ENCODE data around the gene CDK14.

CDK14 gene

DNA sequence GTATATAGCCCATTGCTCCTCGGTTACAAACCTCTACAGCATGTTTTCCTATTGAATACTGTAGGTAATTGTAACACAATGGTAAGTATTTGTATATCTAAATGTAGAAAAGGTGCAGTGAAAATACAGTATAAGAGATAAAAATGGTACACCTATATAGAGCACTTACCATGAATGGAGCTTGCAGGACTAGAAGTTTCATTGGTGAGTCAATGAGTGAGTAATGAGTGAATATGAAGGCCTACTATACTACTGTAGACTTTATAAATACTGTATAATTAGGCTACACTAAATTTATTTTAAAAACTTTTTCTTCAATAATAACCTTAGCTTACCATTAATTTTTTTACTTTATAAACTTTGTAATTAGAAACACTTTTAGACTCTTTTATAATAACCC lies 239.7 kb downstream of the CDK14 start:
- DNase-seq (ENCODE audit: low read depth in 1 of 2, low spot score in 1 of 2), result no peak
- TF ChIP-seq, protein P1, sequence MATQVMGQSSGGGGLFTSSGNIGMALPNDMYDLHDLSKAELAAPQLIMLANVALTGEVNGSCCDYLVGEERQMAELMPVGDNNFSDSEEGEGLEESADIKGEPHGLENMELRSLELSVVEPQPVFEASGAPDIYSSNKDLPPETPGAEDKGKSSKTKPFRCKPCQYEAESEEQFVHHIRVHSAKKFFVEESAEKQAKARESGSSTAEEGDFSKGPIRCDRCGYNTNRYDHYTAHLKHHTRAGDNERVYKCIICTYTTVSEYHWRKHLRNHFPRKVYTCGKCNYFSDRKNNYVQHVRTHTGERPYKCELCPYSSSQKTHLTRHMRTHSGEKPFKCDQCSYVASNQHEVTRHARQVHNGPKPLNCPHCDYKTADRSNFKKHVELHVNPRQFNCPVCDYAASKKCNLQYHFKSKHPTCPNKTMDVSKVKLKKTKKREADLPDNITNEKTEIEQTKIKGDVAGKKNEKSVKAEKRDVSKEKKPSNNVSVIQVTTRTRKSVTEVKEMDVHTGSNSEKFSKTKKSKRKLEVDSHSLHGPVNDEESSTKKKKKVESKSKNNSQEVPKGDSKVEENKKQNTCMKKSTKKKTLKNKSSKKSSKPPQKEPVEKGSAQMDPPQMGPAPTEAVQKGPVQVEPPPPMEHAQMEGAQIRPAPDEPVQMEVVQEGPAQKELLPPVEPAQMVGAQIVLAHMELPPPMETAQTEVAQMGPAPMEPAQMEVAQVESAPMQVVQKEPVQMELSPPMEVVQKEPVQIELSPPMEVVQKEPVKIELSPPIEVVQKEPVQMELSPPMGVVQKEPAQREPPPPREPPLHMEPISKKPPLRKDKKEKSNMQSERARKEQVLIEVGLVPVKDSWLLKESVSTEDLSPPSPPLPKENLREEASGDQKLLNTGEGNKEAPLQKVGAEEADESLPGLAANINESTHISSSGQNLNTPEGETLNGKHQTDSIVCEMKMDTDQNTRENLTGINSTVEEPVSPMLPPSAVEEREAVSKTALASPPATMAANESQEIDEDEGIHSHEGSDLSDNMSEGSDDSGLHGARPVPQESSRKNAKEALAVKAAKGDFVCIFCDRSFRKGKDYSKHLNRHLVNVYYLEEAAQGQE (IDR thresholded peaks at IDR 0.05; ENCODE audit: insufficient replicate concordance, low read depth), result no peak
- TF ChIP-seq, protein P2, sequence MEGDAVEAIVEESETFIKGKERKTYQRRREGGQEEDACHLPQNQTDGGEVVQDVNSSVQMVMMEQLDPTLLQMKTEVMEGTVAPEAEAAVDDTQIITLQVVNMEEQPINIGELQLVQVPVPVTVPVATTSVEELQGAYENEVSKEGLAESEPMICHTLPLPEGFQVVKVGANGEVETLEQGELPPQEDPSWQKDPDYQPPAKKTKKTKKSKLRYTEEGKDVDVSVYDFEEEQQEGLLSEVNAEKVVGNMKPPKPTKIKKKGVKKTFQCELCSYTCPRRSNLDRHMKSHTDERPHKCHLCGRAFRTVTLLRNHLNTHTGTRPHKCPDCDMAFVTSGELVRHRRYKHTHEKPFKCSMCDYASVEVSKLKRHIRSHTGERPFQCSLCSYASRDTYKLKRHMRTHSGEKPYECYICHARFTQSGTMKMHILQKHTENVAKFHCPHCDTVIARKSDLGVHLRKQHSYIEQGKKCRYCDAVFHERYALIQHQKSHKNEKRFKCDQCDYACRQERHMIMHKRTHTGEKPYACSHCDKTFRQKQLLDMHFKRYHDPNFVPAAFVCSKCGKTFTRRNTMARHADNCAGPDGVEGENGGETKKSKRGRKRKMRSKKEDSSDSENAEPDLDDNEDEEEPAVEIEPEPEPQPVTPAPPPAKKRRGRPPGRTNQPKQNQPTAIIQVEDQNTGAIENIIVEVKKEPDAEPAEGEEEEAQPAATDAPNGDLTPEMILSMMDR (IDR thresholded peaks at IDR 0.05; ENCODE audit: insufficient read depth, low read length), result no peak
- TF ChIP-seq SPI1 (IDR thresholded peaks at IDR 0.05; ENCODE audit: borderline replicate concordance, low read depth), result no peak
- TF ChIP-seq GABPA (IDR thresholded peaks at IDR 0.05; ENCODE audit: low read depth), result no peak
- no peak for TF ChIP-seq POLR2AphosphoS5 (IDR thresholded peaks at IDR 0.05; ENCODE audit: low read depth)
- H3K27me3 ChIP-seq (ENCODE audit: insufficient read depth, poor library complexity, severe bottlenecking), result no peaks in the 10 kb centered on the region
- no peak overlapping the region for H3K4me3 ChIP-seq (replicated peaks; ENCODE audit: insufficient read depth, low read length)
- no peak overlapping the region for H3K27ac ChIP-seq (replicated peaks)

DNA sequence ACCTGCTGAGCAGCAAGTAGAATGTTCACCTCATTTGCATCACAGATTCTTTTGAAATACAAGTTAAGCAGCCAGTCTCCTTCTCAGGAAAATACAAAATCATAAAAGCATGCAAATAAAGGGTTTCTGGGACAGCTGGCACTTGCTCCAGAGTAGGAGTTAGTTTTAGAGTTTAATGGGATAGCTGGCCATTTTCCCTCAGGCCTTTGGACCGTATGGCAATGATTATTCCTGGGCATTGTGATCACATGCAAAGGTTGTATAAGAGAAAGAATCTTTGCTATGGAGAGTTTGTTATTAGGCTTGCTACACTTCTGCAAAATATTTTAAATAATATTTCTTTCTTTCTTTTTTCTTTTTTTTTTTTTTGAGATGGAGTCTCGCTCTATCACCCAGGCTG lies 240.8 kb downstream of the CDK14 start:
- no peak for DNase-seq (ENCODE audit: low read depth in 1 of 2, low spot score in 1 of 2)
- Histone ChIP-seq H3K27ac (replicated peaks) (no peak overlapping the region), H3K27me3 (ENCODE audit: insufficient read depth, poor library complexity, severe bottlenecking) (no peaks in the 10 kb centered on the region), H3K4me3 (replicated peaks; ENCODE audit: insufficient read depth, low read length) (no peak overlapping the region)
- TF ChIP-seq, protein P1 (IDR thresholded peaks at IDR 0.05; ENCODE audit: insufficient replicate concordance, low read depth), result no peak
- TF ChIP-seq, protein P2 (IDR thresholded peaks at IDR 0.05; ENCODE audit: insufficient read depth, low read length), result no peak
- TF ChIP-seq GABPA (IDR thresholded peaks at IDR 0.05; ENCODE audit: low read depth), result no peak

DNA sequence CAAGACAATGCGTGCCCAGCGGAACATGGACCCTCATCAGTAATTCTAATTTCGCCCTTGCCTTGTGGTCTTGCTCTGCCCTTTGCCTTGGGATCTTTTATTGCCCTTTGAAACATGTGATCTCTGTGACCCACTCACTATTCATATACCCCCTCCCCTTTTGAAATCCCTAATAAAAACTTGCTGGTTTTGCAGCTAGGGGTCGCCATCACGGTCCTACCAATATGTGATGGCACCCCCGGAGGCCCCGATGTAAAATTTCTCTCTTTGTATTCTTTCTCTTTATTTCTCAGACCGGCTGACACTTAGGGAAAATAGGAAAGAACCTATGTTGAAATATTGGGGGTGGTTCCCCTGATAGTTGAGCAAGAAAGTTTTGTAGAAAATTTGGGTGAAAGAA lies 242.7 kb downstream of the CDK14 start:
- TF ChIP-seq, protein P2 (IDR thresholded peaks at IDR 0.05; ENCODE audit: insufficient read depth, low read length), result no peak
- TF ChIP-seq SPI1 (IDR thresholded peaks at IDR 0.05; ENCODE audit: borderline replicate concordance, low read depth), result no peak
- no peak for TF ChIP-seq GABPA (IDR thresholded peaks at IDR 0.05; ENCODE audit: low read depth)
- no peak for TF ChIP-seq POLR2AphosphoS5 (IDR thresholded peaks at IDR 0.05; ENCODE audit: low read depth)
- TF ChIP-seq, protein P1 (IDR thresholded peaks at IDR 0.05; ENCODE audit: insufficient replicate concordance, low read depth), result no peak
- Histone ChIP-seq H3K27ac (replicated peaks) (no peak overlapping the region), H3K27me3 (ENCODE audit: insufficient read depth, poor library complexity, severe bottlenecking) (no peaks in the 10 kb centered on the region), H3K4me3 (replicated peaks; ENCODE audit: insufficient read depth, low read length) (no peak overlapping the region)
- no peak for DNase-seq (ENCODE audit: low read depth in 1 of 2, low spot score in 1 of 2)
